Measurements from ENCODE around the gene BUB1. TPM values are rescaled to one million over a fixed set of nuclear protein-coding genes. Genes with fewer than 3 reads are reported as not detected.

Gene BUB1
- total and polyA plus RNA-seq, 4 donors: 1.6 to 12.4 (median 2.7) TPM

DNA sequence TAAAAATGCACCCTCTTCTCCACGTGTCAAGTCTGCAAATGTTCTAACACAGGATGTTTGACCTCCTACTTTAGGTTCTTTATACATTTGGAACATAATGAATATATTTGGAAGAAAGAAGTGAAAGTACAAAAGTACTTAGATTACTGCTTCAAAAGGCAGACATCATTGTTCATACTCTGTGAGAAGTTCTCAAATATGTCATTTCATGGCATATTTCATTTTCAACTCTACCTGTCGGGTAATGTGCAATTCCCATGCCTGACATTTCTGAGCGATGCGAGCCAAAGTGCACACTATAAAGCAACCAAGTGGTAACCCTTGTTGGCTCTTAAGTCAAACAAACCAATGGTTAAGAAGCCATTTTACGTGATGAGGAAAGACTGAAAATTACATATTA is 7.0 kb downstream of the BUB1 start:
- Histone ChIP-seq H3K27me3 (ENCODE audit: control insufficient read depth in 3 of 3, insufficient read depth in 3 of 3, low read length in 2 of 3) (no peaks in the 10 kb centered on the region), H3K27ac (ENCODE audit: low read depth in 1 of 2, low read length in 1 of 2) (no peak overlapping the region), H3K9me3 (ENCODE audit: control insufficient read depth in 4 of 4, insufficient read depth in 3 of 4, low read length in 3 of 4) (no peaks in the 10 kb centered on the region), H3K4me3 (no peak overlapping the region), H3K36me3 (ENCODE audit: control insufficient read depth in 4 of 4, insufficient read depth in 4 of 4, low read length in 4 of 4) (peaks cover 0 to 6% (median 2%) of the 10 kb centered on the region in 4 donors), H3K9ac (ENCODE audit: insufficient read depth in 1 of 2, low read length in 2 of 2) (no peak overlapping the region), H3K4me1 (ENCODE audit: control insufficient read depth in 5 of 5, insufficient read depth in 5 of 5, low read length in 5 of 5) (peaks cover 0 to 6% (median 0%) of the 10 kb centered on the region in 5 donors)
- no peak for DNase-seq
- TF ChIP-seq, protein P1, sequence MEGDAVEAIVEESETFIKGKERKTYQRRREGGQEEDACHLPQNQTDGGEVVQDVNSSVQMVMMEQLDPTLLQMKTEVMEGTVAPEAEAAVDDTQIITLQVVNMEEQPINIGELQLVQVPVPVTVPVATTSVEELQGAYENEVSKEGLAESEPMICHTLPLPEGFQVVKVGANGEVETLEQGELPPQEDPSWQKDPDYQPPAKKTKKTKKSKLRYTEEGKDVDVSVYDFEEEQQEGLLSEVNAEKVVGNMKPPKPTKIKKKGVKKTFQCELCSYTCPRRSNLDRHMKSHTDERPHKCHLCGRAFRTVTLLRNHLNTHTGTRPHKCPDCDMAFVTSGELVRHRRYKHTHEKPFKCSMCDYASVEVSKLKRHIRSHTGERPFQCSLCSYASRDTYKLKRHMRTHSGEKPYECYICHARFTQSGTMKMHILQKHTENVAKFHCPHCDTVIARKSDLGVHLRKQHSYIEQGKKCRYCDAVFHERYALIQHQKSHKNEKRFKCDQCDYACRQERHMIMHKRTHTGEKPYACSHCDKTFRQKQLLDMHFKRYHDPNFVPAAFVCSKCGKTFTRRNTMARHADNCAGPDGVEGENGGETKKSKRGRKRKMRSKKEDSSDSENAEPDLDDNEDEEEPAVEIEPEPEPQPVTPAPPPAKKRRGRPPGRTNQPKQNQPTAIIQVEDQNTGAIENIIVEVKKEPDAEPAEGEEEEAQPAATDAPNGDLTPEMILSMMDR (IDR thresholded peaks at IDR 0.05; ENCODE audit: control extremely low read depth, extremely low read depth): no peak
- 75 to 87% methylated on average over 5 of the region's 5 CpGs for WGBS, 2 donors
- ATAC-seq (ENCODE audit: insufficient read depth, low FRiP score): no peak

DNA sequence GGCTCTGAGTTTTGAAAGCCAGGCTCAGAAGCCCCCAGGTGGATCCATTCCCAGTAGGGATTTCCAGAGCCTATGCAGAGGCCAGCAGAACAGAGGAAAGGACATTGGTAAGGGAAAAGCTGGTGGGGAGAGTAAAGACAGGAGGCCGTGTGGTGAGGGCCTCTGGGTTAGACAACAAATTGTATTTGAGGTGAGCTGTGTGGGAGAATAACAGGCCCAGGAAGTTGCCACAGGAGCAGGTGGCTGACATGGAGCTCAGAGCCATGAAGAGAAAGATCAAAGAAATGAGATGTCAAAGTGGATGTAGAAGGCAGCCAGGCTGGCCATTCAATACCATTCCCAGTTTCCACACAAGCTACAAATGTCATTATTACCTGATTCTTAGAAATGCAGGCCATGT is 8.8 kb downstream of the BUB1 start:
- ATAC-seq (ENCODE audit: insufficient read depth, low FRiP score) (no peak), DNase-seq (no peak)
- WGBS, 2 donors: 90 to 100% methylated on average over 1 of the region's 1 CpG
- Histone ChIP-seq H3K9ac (ENCODE audit: insufficient read depth in 1 of 2, low read length in 2 of 2) (no peak overlapping the region), H3K27ac (ENCODE audit: low read depth in 1 of 2, low read length in 1 of 2) (no peak overlapping the region), H3K4me3 (no peak overlapping the region), H3K36me3 (ENCODE audit: control insufficient read depth in 4 of 4, insufficient read depth in 4 of 4, low read length in 4 of 4) (peaks cover 0 to 8% (median 2%) of the 10 kb centered on the region in 4 donors), H3K27me3 (ENCODE audit: control insufficient read depth in 3 of 3, insufficient read depth in 3 of 3, low read length in 2 of 3) (no peaks in the 10 kb centered on the region), H3K4me1 (ENCODE audit: control insufficient read depth in 5 of 5, insufficient read depth in 5 of 5, low read length in 5 of 5) (peaks cover 0 to 6% (median 0%) of the 10 kb centered on the region in 5 donors), H3K9me3 (ENCODE audit: control insufficient read depth in 4 of 4, insufficient read depth in 3 of 4, low read length in 3 of 4) (no peaks in the 10 kb centered on the region)
- TF ChIP-seq, protein P1 (IDR thresholded peaks at IDR 0.05; ENCODE audit: control extremely low read depth, extremely low read depth): no peak

DNA sequence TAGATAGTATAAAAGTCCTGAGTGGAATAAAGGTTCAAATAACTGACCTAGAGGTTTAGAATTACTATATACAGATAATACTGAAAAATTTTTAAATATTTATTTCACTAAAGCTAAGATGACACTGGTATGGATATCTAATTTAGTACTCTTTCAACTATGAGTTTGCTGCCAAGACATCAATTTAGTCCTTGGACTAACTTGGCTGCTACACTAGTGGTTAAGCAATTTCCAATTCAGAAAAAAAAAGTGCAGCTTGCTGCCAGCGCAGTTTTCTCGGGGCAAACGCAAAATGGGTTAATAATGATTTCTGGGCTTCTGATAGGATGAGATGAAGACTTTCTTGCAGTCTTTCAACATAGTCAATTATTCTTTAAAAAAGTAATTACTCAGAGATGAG is 10.8 kb downstream of the BUB1 start:
- DNase-seq: peak in 2 of 3 donors; percentile 45 to 70
- no peak overlapping the region for H3K4me3 ChIP-seq
- H3K27ac ChIP-seq (ENCODE audit: low read depth in 1 of 2, low read length in 1 of 2): no peak overlapping the region
- TF ChIP-seq, protein P1 (IDR thresholded peaks at IDR 0.05; ENCODE audit: control extremely low read depth, extremely low read depth): no peak
- no peaks in the 10 kb centered on the region for H3K27me3 ChIP-seq (ENCODE audit: control insufficient read depth in 3 of 3, insufficient read depth in 3 of 3, low read length in 2 of 3)
- no peak overlapping the region for H3K9ac ChIP-seq (ENCODE audit: insufficient read depth in 1 of 2, low read length in 2 of 2)
- no peaks in the 10 kb centered on the region for H3K9me3 ChIP-seq (ENCODE audit: control insufficient read depth in 4 of 4, insufficient read depth in 3 of 4, low read length in 3 of 4)
- no peak for ATAC-seq (ENCODE audit: insufficient read depth, low FRiP score)
- peaks cover 0 to 6% (median 0%) of the 10 kb centered on the region in 5 donors for H3K4me1 ChIP-seq (ENCODE audit: control insufficient read depth in 5 of 5, insufficient read depth in 5 of 5, low read length in 5 of 5)
- peaks cover 0 to 8% (median 1%) of the 10 kb centered on the region in 4 donors for H3K36me3 ChIP-seq (ENCODE audit: control insufficient read depth in 4 of 4, insufficient read depth in 4 of 4, low read length in 4 of 4)
- 61 to 90% methylated on average over 3 of the region's 3 CpGs for WGBS, 2 donors

DNA sequence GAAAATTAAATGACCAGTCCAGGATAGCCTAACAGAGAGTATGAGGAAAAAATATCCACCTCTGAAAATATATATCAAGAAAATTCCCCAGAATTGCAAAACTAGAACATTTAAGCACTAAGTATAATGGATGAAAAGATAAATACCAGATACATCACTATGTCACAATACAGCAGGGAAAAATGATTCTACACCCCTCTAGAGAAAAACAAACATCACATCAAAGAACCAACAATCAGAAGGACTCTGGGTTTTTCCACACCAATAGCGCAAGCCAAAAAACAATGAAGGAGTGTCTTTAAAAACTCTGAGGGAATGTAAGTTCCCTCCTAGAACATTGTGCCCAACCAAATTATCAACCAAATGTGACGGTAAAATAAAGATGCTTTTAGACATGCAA is 13.7 kb downstream of the BUB1 start:
- DNase-seq: no peak
- H3K9me3 ChIP-seq (ENCODE audit: control insufficient read depth in 4 of 4, insufficient read depth in 3 of 4, low read length in 3 of 4): no peaks in the 10 kb centered on the region
- H3K27me3 ChIP-seq (ENCODE audit: control insufficient read depth in 3 of 3, insufficient read depth in 3 of 3, low read length in 2 of 3): no peaks in the 10 kb centered on the region
- ATAC-seq (ENCODE audit: insufficient read depth, low FRiP score): no peak
- H3K4me3 ChIP-seq: no peak overlapping the region
- no peak overlapping the region for H3K9ac ChIP-seq (ENCODE audit: insufficient read depth in 1 of 2, low read length in 2 of 2)
- WGBS, 2 donors: 61 to 90% methylated on average over 2 of the region's 2 CpGs
- H3K4me1 ChIP-seq (ENCODE audit: control insufficient read depth in 5 of 5, insufficient read depth in 5 of 5, low read length in 5 of 5): peaks cover 0 to 6% (median 3%) of the 10 kb centered on the region in 5 donors
- H3K27ac ChIP-seq (ENCODE audit: low read depth in 1 of 2, low read length in 1 of 2): no peak overlapping the region
- peaks cover 0 to 9% (median 0%) of the 10 kb centered on the region in 4 donors for H3K36me3 ChIP-seq (ENCODE audit: control insufficient read depth in 4 of 4, insufficient read depth in 4 of 4, low read length in 4 of 4)
- TF ChIP-seq, protein P1 (IDR thresholded peaks at IDR 0.05; ENCODE audit: control extremely low read depth, extremely low read depth): no peak
